Fibroblast of pulmonary artery (primary cell): ENCODE results near the gene MEGF6.

Source experiments
- DNase-seq: peaks from one replicate; pipeline ENCODE4 v3.0.0-alpha.2; 2010; ENCODE audit warnings: low read depth
- H3K4me3 ChIP-seq: replicated peaks from 2 replicates; pipeline ENCODE4 v1.5.1; 2011; ENCODE audit warnings: low read depth, mild to moderate bottlenecking, control low read depth, low read length, moderate library complexity
- TF ChIP-seq, protein P1 (sequence below): IDR thresholded peaks from 2 replicates; pipeline ENCODE4 v1.5.1; 2011; ENCODE audit warnings: mild to moderate bottlenecking, control low read depth, low read length, inconsistent platforms; ENCODE audit errors: missing control alignments

Gene MEGF6

GRCh38 chr1:3520419-3521378 is 90.6 kb downstream of the MEGF6 start:
- TF ChIP-seq, protein P1, sequence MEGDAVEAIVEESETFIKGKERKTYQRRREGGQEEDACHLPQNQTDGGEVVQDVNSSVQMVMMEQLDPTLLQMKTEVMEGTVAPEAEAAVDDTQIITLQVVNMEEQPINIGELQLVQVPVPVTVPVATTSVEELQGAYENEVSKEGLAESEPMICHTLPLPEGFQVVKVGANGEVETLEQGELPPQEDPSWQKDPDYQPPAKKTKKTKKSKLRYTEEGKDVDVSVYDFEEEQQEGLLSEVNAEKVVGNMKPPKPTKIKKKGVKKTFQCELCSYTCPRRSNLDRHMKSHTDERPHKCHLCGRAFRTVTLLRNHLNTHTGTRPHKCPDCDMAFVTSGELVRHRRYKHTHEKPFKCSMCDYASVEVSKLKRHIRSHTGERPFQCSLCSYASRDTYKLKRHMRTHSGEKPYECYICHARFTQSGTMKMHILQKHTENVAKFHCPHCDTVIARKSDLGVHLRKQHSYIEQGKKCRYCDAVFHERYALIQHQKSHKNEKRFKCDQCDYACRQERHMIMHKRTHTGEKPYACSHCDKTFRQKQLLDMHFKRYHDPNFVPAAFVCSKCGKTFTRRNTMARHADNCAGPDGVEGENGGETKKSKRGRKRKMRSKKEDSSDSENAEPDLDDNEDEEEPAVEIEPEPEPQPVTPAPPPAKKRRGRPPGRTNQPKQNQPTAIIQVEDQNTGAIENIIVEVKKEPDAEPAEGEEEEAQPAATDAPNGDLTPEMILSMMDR = no peak
- H3K4me3 ChIP-seq = no peak overlapping the region
- DNase-seq = no peak

GRCh38 chr1:3519301-3519885 is 91.9 kb downstream of the MEGF6 start:
- TF ChIP-seq, protein P1 = no peak
- no peak overlapping the region for H3K4me3 ChIP-seq

GRCh38 chr1:3518756-3519155 is 92.6 kb downstream of the MEGF6 start:
- DNase-seq = no peak
- TF ChIP-seq, protein P1 = no peak

More at GRCh38 chr1:3519301-3519885, 91.9 kb downstream of the MEGF6 start:
- no peak for DNase-seq

DNA sequence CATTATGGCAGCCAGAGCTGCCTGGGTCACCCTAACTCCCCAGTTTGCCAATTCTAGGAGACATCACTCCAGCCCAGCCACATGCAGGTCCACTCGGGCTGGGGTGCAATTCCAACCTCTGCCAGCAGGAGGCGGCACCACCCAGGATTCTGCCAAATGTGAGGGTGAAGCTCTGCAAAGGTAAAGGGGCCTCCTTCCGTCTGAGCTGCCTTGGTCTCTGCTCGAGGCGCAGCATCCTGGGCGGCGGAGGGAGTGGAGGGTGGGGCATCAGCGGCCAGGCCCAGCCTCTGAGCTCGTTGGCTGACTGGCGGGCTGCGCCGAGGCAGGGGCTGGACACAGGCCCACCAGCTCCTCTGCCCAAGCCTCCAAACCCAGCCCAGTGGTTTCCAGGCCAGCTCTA is 93.1 kb downstream of the MEGF6 start:
- TF ChIP-seq, protein P1 = peak; percentile 66

More at GRCh38 chr1:3518756-3519155, 92.6 kb downstream of the MEGF6 start:
- no peak overlapping the region for H3K4me3 ChIP-seq

GRCh38 chr1:3516911-3517675 is 94.2 kb downstream of the MEGF6 start:
- no peak overlapping the region for H3K4me3 ChIP-seq
- TF ChIP-seq, protein P1 = no peak
- DNase-seq = no peak

More for the DNA sequence above, 93.1 kb downstream of the MEGF6 start:
- no peak for DNase-seq
- H3K4me3 ChIP-seq = no peak overlapping the region

DNA sequence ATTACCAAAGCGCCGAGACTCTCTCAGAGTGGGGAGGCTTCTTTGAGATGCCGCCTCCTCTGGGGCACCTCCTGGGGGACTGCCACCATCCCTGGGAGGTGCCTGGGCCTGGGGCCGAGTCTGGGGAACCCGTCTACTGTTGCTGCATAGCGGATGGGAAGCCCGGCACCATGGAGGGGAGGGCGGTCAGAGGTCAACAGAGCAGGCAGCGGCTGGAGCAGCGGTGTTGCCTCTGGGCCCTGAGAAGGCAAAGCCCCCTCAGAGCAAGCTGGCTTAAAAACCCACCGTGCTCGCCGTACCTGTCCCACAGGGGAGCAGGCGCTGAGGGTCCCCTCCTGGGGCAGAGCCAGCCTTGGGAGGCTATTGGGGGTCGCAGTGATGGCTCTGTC is 94.8 kb downstream of the MEGF6 start:
- TF ChIP-seq, protein P1 = no peak
- no peak overlapping the region for H3K4me3 ChIP-seq
- DNase-seq = no peak
